ENCODE data around the gene ABCD3. TPM values are rescaled to one million over a fixed set of nuclear protein-coding genes. Genes with fewer than 3 reads are reported as not detected.

ABCD3 gene
- total and polyA plus RNA-seq, 11 donors = 16.2 to 94.2 (median 62.1) TPM

DNA sequence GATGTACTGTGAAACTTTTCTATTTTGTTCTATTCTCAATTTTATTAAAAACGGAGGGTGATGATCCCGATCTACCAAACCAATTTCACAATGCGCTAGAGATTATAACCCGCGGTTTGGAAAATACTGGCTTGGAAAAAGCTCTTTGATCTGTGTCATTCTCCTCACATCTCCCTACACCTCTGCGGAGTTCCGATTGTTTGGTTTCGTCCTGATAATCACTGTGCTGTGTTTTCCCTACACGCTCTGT, 536 bp upstream of the ABCD3 start:
- Histone ChIP-seq H3K9me3 (no peaks in the 10 kb centered on the region), H3K4me1 (peaks cover 0 to 45% (median 28%) of the 10 kb centered on the region in 12 donors), H3K4me3 (peak overlapping the region; percentile 49 to 99 (median 86)), H3K27me3 (no peaks in the 10 kb centered on the region), H3K36me3 (no peaks in the 10 kb centered on the region), H3K27ac (peak overlapping the region; percentile 81 to 97 (median 94))
- ATAC-seq (no peak), DNase-seq (no peak)
- no peak for TF ChIP-seq POLR2A (IDR thresholded peaks at IDR 0.05)
- TF ChIP-seq, protein P1, sequence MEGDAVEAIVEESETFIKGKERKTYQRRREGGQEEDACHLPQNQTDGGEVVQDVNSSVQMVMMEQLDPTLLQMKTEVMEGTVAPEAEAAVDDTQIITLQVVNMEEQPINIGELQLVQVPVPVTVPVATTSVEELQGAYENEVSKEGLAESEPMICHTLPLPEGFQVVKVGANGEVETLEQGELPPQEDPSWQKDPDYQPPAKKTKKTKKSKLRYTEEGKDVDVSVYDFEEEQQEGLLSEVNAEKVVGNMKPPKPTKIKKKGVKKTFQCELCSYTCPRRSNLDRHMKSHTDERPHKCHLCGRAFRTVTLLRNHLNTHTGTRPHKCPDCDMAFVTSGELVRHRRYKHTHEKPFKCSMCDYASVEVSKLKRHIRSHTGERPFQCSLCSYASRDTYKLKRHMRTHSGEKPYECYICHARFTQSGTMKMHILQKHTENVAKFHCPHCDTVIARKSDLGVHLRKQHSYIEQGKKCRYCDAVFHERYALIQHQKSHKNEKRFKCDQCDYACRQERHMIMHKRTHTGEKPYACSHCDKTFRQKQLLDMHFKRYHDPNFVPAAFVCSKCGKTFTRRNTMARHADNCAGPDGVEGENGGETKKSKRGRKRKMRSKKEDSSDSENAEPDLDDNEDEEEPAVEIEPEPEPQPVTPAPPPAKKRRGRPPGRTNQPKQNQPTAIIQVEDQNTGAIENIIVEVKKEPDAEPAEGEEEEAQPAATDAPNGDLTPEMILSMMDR (IDR thresholded peaks at IDR 0.05) = no peak
- intact Hi-C loops (cut with DNase I) = loop anchor here in 3 of 10 donors (5.0 to 10.0 kb wide), 3 partner anchors 45 to 815 kb away; partner anchors contain the start of genes ARHGAP29 (in 1 of the 3) and RWDD3 (in 1 of the 3)
- WGBS, 4 donors = 0 to 4% (median 2%) methylated on average over 9 of the region's 9 CpGs

DNA sequence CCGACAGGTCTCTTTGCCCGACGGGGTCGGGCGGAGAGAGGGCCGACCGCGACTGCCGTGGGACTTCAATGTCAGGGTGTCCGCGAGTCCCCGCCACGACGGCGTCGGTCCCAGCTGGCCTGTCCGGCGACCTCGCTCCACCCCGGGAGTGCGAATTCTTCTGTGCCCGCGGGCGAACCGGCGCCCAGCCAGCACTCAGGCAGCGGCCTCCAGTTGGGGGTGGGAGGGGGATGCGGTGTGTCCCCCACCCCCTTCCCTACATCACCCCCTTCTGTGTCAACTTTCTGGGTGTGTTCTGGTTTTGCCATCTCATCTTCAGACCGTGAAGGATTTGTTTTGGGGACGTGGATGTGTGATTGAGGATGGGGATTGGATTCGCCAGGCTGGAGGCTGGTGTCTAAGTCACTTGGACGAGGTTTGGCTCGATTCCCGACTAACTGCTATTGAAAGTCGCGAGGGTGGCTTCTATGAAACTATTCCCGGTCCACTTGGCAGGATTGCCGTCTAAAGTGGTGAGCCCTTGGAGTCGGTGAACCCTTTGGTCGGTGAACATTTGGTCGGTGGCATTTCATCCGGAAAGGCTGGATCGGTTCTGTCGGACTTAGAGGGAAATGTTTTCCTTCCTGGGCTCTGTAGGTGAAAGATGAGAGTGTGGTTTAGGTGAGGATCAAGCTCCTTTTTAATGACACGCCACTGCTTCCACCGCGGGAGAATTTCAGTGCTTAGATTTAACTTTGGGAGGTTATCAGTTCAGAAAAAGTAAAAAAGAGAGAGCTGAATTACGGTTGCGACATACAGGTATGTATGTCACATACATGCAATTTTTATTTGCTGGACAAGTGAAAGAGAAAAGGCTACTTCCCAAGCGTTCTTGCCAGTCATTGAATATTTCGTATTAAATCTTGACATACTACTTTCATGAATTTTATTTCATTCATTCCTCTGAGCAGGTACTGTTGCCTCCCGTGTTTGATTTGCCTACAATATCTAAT, 771 bp downstream of the ABCD3 start:
- H3K27me3 ChIP-seq = no peaks in the 10 kb centered on the region
- DNase-seq (peak; percentile 55 to 81 (median 66)), ATAC-seq (peak in 3 of 4 donors; percentile 10 to 32 (median 30))
- 3 to 4% (median 3%) methylated on average over 48 to 52 of the region's 52 CpGs for WGBS, 4 donors
- no peaks in the 10 kb centered on the region for H3K9me3 ChIP-seq
- intact Hi-C loops (cut with DNase I) = loop anchor here in 3 of 10 donors (5.0 to 10.0 kb wide), 3 partner anchors 43 to 813 kb away; partner anchors contain the start of genes ARHGAP29 (in 1 of the 3) and RWDD3 (in 1 of the 3)
- H3K27ac ChIP-seq = peak overlapping the region; percentile 81 to 97 (median 94)
- peak overlapping the region; percentile 63 to 99 (median 86) for H3K4me3 ChIP-seq
- H3K4me1 ChIP-seq = peaks cover 0 to 57% (median 33%) of the 10 kb centered on the region in 12 donors
- no peak for TF ChIP-seq POLR2A (IDR thresholded peaks at IDR 0.05)
- TF ChIP-seq, protein P1 (IDR thresholded peaks at IDR 0.05) = no peak
- no peaks in the 10 kb centered on the region for H3K36me3 ChIP-seq

DNA sequence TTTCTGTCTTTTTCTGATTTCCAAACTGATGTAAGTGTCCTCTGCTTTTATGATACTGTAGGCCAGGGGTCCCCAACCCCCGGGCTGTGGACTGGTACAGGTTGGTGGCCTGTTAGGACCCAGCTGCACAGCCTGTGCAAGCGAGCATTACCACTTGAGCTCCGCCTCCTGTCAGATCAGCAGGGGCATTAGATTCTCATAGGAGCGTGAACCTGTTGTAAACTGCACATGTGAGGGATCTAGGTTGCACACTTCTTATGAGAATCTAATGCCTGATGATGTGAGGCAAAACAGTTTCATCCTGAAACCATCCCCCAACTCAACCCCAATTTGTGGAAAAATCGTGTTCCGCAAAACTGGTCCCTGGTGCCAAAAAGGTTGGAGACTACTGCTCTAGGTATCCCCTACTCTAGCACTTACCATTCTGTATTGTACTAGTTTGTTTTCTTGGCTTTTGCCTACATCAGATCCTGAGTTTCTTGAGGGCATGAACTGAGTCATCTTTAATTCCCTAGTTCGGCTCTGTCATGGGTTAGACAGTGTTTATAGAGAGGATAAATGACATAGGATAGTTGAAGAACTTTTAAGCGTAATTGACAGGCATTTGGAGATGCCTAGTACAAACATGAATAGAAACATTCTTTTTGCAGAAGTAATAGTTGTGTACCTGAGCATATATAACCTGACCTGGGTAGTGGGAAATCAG, 4.1 kb downstream of the ABCD3 start:
- Histone ChIP-seq H3K9me3 (no peaks in the 10 kb centered on the region), H3K4me3 (no peak overlapping the region), H3K27ac (no peak overlapping the region), H3K27me3 (no peaks in the 10 kb centered on the region), H3K4me1 (peaks cover 3 to 74% (median 40%) of the 10 kb centered on the region in 12 donors), H3K36me3 (no peaks in the 10 kb centered on the region)
- ATAC-seq (no peak), DNase-seq (no peak)
- 85 to 94% (median 89%) methylated on average over 7 to 8 of the region's 8 CpGs for WGBS, 4 donors
- TF ChIP-seq, protein P1 (IDR thresholded peaks at IDR 0.05) = no peak
- TF ChIP-seq POLR2A (IDR thresholded peaks at IDR 0.05) = no peak
- intact Hi-C loops (cut with DNase I) = loop anchor here in 1 of 10 donors (5.0 kb wide), 1 partner anchor 40 kb away; no protein-coding TSS in a partner anchor

All from heart left ventricle (tissue), 16 donors.